Measurements from ENCODE around the gene LBR.
"Not testable (repeated sequence)": the region's sequence is repeated elsewhere in the genome, so short reads cannot be mapped to it uniquely, and the experiment has no call there.

DNA sequence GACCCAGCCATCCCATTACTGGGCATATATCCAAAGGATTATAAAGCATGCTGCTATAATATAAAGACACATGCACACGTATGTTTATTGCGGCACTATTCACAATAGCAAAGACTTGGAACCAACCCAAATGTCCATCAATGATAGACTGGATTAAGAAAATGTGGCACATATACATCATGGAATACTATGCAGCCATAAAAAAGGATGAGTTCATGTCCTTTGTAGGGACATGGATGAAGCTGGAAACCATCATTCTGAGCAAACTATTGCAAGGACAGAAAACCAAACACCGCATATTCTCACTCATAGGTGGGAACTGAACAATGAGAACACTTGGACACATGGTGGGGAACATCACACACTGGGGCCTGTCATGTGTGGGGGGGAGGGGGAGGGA lies 41.0 kb downstream of the LBR start:
- not testable (repeated sequence) for TF ChIP-seq POLR2A, CTCF (IDR thresholded peaks at IDR 0.05)

All from adrenal gland (tissue), 5 donors.